SU-DHL-6 (cell line): ENCODE results near the gene RNF114.
A peak's percentile ranks its signal among the peaks of the same experiment; 100 is the strongest.

ENCODE experiments used
- H2AFZ ChIP-seq: fragments of 200-600 bp; sonication (generic); 2 replicates; pipeline ENCODE4 v1.6.1; 2014; ENCODE audit warnings: low read depth, mild to moderate bottlenecking, moderate library complexity, mixed read lengths, antibody characterized with exemption, low read length; ENCODE audit not compliant: severe bottlenecking
- H3F3A ChIP-seq: fragments of 200-600 bp; shearing (Covaris generic); 2 replicates; pipeline ENCODE4 v1.6.0; 2016; ENCODE audit warnings: antibody characterized with exemption, mild to moderate bottlenecking; ENCODE audit not compliant: insufficient read depth
- H3K27ac ChIP-seq: fragments of 200-600 bp; sonication (generic); 2 replicates; pipeline ENCODE4 v1.5.1; 2016; ENCODE audit warnings: low read depth, mild to moderate bottlenecking, low read length, moderate library complexity, mixed read lengths
- H3K27me3 ChIP-seq: fragments of 200-600 bp; sonication (generic), shearing (Covaris generic); 2 replicates; pipeline ENCODE4 v1.6.0; 2014; ENCODE audit warnings: mild to moderate bottlenecking, low read length
- H3K36me3 ChIP-seq: fragments of 200-600 bp; sonication (generic); 2 replicates; pipeline ENCODE4 v1.6.1; 2014; ENCODE audit warnings: mild to moderate bottlenecking, low read length, mixed read lengths
- H3K4me2 ChIP-seq: fragments of 300-600, 200-600 bp; shearing (Covaris generic), sonication (generic); 2 replicates; pipeline ENCODE4 v1.6.0; 2014; ENCODE audit warnings: low read length, low read depth, mild to moderate bottlenecking; ENCODE audit not compliant: poor library complexity, severe bottlenecking
- H3K4me3 ChIP-seq: fragments of 200-600 bp; sonication (generic); 2 replicates; pipeline ENCODE4 v1.5.1; 2014; ENCODE audit warnings: antibody characterized with exemption, low read length, mild to moderate bottlenecking, mixed read lengths; ENCODE audit not compliant: insufficient read depth, poor library complexity, severe bottlenecking
- H3K79me2 ChIP-seq: fragments of 200-600 bp; sonication (generic); 2 replicates; pipeline ENCODE4 v1.6.1; 2014; ENCODE audit warnings: mild to moderate bottlenecking, low read length, moderate library complexity; ENCODE audit not compliant: insufficient read depth
- H3K9ac ChIP-seq: fragments of 200-600 bp; sonication (generic); 2 replicates; pipeline ENCODE4 v1.7.0; 2014; ENCODE audit warnings: mild to moderate bottlenecking, low read length
- H3K9me2 ChIP-seq: fragments of 200-600 bp; sonication (generic); replicated peaks from 2 replicates; pipeline ENCODE4 v1.6.1; 2014; ENCODE audit warnings: low read length; ENCODE audit not compliant: insufficient read depth
- H3K9me3 ChIP-seq: fragments of 200-600 bp; sonication (generic); 2 replicates; pipeline ENCODE4 v1.6.1; 2014; ENCODE audit warnings: low read length, mixed read lengths; ENCODE audit not compliant: insufficient read depth
- H4K20me1 ChIP-seq: fragments of 200-600 bp; sonication (generic); 2 replicates; pipeline ENCODE4 v1.6.1; 2014; ENCODE audit warnings: low read depth, mild to moderate bottlenecking, antibody characterized with exemption, low read length, moderate library complexity, mixed read lengths
- CTCF ChIP-seq: fragments of 200-600 bp; sonication (generic); IDR thresholded peaks from one replicate; pipeline ENCODE4 v1.5.1; 2017; ENCODE audit warnings: antibody characterized with exemption, mild to moderate bottlenecking, low read length, moderate library complexity; ENCODE audit not compliant: insufficient read depth, poor library complexity, severe bottlenecking
- EZH2phosphoT487 ChIP-seq: fragments of 200-600 bp; sonication (generic), shearing (Covaris generic); conservative IDR thresholded peaks from 2 replicates; pipeline ENCODE4 v1.6.1; 2018; ENCODE audit warnings: mild to moderate bottlenecking, antibody characterized with exemption, low read length, moderate library complexity, mixed read lengths

The RNF114 gene

GRCh38 chr20:49936153-49937026 is at the start of gene RNF114:
Gene RNF114 (plus strand): TSS chr20:49936397. CDS start chr20:49936413, 16 bp downstream.
- H3K4me2 ChIP-seq, result peak within 1 kb of the TSS; percentile 92
- H4K20me1 ChIP-seq, result no peaks in the 10 kb centered on the region
- TF ChIP-seq EZH2phosphoT487, result no peak
- TF ChIP-seq CTCF, result no peak
- H2AFZ ChIP-seq, result peak within 1 kb of the TSS; percentile 100
- H3K9ac ChIP-seq, result peak within 1 kb of the TSS; percentile 89
- H3F3A ChIP-seq, result peaks cover 25% of the 10 kb centered on the region
- H3K79me2 ChIP-seq, result peaks cover 48% of the 10 kb centered on the region
- H3K9me2 ChIP-seq, result no peaks in the 10 kb centered on the region
- H3K4me3 ChIP-seq, result peak within 1 kb of the TSS; percentile 95
- no peaks in the 10 kb centered on the region for H3K36me3 ChIP-seq
- H3K27ac ChIP-seq, result peak within 1 kb of the TSS; percentile 49
- H3K27me3 ChIP-seq, result no peaks in the 10 kb centered on the region
- H3K9me3 ChIP-seq, result no peaks in the 10 kb centered on the region

GRCh38 chr20:49886571-49887213 is 49.5 kb upstream of the RNF114 start:
- H3K4me3 ChIP-seq, result no peak overlapping the region
- H3K27ac ChIP-seq, result no peak overlapping the region
- H3K9me2 ChIP-seq, result no peaks in the 10 kb centered on the region
- H3K27me3 ChIP-seq, result no peaks in the 10 kb centered on the region
- H4K20me1 ChIP-seq, result no peaks in the 10 kb centered on the region
- H3F3A ChIP-seq, result no peaks in the 10 kb centered on the region
- H2AFZ ChIP-seq, result no peak overlapping the region
- TF ChIP-seq EZH2phosphoT487, result no peak
- no peak for TF ChIP-seq CTCF
- H3K79me2 ChIP-seq, result no peaks in the 10 kb centered on the region
- H3K4me2 ChIP-seq, result no peak overlapping the region
- H3K9ac ChIP-seq, result no peak overlapping the region
- no peaks in the 10 kb centered on the region for H3K9me3 ChIP-seq
- H3K36me3 ChIP-seq, result no peaks in the 10 kb centered on the region

- Histone ChIP-seq H3F3A (no peaks in the 10 kb centered on the region), H3K4me2 (no peak overlapping the region), H3K9me3 (no peaks in the 10 kb centered on the region), H3K9ac (no peak overlapping the region), H3K9me2 (no peaks in the 10 kb centered on the region), H3K4me3 (no peak overlapping the region), H3K79me2 (no peaks in the 10 kb centered on the region), H3K36me3 (no peaks in the 10 kb centered on the region), H4K20me1 (no peaks in the 10 kb centered on the region), H3K27ac (no peak overlapping the region), H2AFZ (no peak overlapping the region), H3K27me3 (no peaks in the 10 kb centered on the region)
- no peak for TF ChIP-seq EZH2phosphoT487
- no peak for TF ChIP-seq CTCF
These were observed 48.7 kb upstream of the RNF114 start for GRCh38 chr20:49887251-49888211.
